CD4-positive, alpha-beta T cell treated with Interleukin-6 for 4 hours (primary cell): ENCODE results near the gene PRR5.
"Not testable (repeated sequence)": the region's sequence is repeated elsewhere in the genome, so short reads cannot be mapped to it uniquely, and the experiment has no call there.

Experiments used
- DNase-seq: peaks from one replicate; pipeline ENCODE4 v3.0.0-alpha.2; 2020; ENCODE audit warnings: mixed read lengths

PRR5 gene, protein sequence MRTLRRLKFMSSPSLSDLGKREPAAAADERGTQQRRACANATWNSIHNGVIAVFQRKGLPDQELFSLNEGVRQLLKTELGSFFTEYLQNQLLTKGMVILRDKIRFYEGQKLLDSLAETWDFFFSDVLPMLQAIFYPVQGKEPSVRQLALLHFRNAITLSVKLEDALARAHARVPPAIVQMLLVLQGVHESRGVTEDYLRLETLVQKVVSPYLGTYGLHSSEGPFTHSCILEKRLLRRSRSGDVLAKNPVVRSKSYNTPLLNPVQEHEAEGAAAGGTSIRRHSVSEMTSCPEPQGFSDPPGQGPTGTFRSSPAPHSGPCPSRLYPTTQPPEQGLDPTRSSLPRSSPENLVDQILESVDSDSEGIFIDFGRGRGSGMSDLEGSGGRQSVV

DNA sequence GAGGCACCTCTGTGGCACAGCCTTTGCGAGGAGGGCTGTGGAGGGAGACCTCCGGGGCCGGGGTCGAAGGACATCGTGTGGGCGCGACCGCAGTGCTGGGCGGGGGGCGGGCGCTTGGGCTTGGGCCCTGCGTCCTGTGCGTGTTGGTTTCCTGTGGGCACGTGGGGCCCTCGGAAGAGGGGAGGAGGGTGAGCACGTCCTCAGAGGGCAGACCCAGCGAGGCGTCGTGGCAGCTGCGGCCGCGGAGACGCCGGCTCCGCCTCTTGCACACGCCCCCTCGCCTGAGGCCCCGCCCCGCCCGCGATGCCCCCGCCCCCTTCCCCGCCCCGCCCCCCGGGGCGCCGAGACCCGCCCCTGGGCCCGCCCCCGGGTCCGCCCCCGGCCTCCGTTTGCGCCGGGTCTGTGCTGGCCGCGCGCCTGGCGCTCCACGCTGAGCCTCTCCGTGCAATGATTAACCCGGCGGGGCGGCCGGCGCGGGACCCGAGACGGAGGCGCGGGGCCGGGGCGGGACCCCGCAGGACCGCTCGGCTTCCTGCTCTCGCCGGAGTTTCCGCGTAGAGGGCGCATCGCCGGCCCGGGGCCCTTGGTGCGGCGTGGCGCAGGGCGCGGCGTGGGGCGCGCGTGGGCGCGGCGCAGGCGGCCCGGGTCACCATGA is at the start of gene PRR5:
Gene PRR5 (plus strand): TSS at position 381 of the 655 bp plus-strand sequence. CDS start 271 bp downstream, at position 652.
- peak; percentile 87 for DNase-seq

DNA sequence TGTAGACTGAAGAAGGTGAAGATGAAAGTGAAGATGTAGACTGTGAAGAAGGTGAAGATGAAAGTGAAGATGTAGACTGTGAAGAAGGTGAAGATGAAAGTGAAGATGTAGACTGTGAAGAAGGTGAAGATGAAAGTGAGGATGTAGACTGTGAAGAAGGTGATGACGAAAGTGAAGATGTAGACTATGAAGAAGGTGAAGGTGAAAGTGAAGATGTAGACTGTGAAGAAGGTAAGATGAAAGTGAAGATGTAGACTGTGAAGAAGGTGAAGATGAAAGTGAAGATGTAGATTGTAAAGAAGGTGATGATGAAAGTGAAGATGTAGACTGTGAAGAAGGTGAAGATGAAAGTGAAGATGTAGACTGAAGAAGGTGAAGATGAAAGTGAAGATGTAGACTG is 49.1 kb upstream of the PRR5 start:
- DNase-seq: not testable (repeated sequence)

DNA sequence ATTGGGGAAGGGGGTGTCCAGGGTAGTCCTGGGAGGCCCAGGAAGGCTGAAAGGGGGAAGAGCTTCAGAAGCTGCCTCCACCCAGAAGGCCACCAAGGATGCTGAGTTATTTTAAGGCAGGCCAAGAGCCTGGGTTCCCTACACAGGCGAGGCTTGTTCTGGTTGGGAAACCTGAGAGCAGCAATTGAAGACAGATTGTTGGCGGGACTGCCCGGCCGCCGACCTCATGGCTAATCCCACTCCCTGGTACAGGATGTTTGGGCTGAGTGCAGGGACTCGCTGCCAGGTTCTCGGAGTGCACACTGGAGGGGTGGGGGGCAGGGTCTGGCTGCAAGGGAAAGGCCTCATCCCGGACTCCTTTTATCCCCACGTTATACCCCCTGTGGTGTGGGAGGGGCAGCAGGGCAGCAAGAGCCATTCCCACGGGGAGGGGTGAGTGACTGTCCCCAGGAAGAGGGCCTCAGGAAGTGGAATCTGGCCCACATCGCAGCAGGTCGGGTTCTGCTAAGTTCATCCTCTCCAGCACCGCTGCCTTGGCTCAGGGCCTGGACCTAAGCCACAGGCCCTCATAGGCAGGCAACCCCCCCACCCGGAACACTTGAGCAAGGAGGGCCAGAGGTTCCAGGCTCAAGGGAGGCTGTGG is 43.6 kb upstream of the PRR5 start:
- DNase-seq: no peak

DNA sequence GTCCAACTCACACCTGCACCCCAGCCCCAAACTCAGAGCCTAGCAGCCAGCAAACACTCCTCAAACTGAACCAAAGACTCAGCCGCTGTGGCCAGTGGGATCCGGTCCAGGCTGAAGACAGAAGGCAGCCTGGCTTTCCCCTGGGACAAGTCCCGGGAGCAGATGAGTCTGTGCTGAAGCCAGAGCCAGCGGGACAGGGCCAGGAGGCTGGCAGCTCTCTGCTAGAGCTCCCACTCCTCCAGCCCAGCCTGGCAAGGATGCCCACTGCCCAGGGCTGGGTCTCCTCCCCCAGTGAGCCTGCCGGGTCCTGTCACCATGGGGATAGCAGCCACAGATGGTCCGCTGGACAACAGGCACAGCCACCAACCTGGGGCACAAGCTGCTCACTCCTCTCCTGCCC is 42.9 kb upstream of the PRR5 start:
- no peak for DNase-seq

DNA sequence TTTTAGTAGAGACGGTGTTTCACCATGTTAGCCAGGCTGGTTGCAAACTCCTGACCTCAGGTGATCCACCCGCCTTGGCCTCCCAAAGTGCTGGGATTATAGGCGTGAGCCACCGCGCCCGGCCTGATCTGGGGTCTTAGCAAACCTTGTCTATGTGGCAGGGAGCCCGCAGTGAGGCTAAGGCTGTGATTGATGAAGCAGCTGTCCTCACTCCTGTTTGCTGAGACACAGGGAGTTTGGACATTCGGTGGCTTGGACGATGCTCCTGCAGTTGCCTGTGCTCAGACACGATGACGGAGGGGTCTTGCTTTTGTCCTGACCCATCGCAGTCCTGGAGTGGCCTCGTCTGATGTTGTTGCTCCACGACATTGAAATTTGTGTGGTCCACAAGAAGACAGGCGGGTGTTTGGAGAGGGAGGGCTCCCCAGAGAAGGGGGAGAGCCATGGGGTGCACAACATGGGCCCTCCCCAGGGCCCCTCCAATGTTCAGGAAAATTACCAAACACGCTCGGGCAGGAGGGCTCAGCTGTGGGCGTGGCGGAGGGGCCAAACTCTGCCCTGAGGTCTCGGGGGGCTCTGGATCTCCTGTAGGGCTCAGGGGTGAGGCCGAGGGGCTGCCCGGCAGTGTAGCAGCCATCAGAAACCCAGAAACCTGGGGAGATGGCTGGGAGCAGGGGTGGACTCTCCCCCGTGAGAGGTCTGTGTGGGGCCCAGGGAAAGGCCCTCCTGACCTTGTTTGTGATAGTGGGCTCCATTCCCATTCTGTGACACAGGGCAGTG is 41.8 kb upstream of the PRR5 start:
- no peak for DNase-seq

DNA sequence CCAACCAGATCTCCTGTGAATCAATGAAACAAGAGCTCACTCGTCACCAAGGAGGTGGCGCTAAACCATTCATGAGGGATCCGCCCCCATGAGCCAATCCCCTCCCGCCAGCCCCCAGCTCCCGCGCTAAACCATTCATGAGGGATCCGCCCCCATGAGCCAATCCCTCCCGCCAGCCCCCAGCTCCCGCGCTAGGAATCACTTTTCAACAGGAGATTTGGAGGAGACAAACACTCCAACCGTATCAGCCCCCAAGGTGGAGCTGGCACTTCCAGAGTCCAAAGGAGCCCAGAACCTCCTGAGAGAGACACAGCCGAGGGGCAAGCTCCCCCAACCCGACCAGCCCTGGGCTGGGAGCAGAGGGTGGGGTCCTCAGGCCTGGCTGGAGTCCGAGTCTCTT is 40.9 kb upstream of the PRR5 start:
- DNase-seq: no peak

DNA sequence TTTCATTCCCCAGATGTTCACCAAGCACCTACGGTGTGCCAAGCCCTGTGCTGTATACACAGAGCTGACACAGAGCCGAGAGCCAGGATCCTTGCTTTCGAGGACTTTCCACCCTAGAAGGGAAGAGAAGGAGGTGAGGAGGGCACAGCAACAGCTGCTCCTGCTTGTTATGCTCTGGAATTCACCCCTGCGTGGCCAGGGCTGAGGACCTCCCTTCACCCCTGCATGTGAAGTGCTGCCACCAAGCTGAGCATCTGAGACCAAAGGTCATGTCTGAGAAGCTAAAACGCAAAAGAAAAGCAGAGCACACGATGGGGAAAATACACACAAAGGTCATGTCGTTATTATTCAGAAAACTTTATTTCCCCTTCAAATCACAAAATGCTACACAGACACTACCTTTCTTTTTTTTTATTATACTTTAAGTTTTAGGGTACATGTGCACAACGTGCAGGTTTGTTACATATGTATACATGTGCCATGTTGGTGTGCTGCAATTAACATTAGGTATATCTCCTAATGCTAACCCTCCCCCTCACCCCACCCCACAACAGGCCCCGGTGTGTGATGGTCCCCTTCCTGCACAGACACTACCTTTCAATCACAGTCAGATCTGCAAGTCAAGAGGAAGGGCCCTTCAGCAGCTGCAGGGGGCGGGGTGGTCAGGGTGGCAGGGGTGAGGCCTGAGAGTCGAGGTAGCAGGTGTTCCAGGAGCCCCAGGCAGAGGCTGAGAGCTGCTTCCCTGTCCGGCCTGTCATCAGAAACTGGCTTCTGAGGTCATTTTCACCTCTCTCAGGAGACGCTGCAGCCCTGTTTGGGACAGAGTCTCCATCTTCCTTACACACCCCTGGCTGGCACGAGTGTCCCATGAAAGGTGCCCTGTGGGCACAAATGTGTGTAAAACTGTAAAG is 40.1 kb upstream of the PRR5 start:
- DNase-seq: no peak

DNA sequence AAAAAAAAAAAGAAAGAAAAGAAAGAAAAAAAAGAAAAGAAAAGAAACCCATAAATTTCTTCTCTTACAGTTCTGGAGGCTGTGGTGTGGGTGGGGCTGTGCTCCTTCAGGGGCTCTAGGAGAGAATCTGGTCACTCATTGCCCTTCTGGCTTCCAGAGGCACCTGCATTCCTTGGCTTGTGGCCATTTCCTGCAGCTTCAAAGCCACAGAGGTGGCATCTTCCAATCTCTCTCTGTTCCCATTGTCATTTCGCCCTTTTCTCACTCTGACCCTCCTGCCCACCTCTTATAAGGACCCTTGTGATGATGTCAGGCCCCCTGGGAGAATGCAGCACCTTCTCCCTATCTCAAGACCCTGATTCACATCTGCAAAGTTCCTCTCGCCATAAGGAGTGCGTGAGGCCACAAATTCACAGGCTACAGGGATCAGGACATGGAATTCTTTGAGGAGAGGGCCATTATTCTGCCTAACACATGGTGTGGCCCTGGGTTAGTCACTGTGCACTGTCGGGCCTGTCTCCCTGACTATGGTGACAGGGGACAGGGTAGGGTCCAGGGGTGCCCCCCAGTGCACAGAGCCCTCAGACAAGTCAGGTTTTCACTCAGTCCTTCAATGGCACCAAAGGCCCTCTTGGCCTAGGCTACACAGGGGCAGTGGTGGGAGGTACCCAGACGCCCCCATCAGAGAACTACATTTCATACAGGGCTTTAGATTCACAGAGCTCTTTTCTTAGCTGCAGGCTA is 38.6 kb upstream of the PRR5 start:
- no peak for DNase-seq

DNA sequence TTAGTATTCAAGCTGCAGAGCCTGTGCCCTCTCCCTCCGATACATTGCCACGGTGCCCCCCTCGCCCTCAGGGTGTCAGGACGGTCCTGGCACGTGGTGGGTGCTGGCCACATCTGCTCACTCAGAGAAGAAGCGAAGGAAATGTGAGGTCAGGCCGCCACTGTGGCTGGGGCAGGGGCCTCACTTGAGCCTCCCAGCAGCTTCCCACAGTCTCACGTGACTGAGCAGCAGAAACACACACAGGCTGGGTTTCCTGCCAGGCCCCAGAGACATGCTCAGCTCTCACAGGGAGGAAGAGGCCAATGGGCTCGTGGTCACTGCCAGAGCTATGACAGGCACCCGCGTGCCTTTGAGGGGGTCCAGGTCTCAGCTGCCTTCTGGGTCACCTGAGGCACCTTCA is 37.9 kb upstream of the PRR5 start:
- peak; percentile 68 for DNase-seq

DNA sequence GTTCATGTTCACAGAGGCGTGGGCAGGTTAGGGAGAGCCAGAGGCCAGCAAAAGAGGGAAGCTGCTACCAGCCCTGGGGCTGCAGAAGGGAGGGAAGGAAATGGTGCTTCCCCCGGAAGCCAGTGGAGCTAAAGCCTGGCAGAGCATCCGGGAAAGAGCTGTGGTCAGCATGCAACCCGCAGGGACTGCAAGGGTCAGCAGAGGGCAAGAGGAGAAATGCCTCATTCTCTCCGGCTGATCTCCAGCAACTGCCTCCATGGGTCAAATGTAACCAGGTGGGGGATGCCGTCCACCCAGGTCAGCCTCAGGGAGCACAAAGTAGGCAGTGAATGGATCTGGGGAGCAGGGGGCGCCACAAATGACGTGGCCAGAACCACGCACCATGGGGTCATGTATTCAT is 36.9 kb upstream of the PRR5 start:
- no peak for DNase-seq

DNA sequence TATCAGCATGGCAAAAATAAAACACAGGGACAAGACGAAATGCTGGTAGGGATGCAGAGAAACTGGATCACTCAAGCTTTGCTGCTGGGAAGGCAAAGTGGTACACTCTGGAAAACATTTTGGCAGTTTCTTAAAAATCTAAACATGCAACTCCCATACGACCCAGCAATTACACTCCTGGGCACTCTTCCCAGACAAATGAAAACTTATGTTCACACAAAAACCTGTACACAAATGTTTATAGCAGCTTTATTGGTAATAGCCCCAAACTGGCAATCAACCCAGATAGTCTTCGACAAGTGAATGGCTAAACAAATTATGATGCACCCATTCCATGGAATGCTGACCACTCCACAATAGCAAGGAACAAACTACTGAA is 35.8 kb upstream of the PRR5 start:
- DNase-seq: no peak

DNA sequence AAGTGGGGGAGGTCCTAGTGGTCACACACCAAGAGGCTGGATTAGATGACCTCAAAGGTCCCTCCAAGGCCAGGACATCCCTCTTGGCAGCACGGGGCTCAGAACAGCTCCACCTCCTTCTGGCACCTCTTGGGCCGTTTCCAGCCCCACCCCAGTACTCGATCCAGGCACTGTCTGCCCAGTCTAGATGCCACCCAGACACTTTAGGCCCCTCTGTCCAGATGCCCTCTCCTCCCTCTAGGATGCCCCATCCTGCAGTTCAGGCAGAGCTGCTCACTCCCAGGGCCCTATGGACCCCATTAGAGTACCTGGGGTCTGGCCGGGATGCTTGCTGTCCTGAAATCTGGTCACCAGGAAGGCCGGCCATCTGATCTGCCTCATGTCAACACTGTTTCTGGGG is 34.7 kb upstream of the PRR5 start:
- no peak for DNase-seq

DNA sequence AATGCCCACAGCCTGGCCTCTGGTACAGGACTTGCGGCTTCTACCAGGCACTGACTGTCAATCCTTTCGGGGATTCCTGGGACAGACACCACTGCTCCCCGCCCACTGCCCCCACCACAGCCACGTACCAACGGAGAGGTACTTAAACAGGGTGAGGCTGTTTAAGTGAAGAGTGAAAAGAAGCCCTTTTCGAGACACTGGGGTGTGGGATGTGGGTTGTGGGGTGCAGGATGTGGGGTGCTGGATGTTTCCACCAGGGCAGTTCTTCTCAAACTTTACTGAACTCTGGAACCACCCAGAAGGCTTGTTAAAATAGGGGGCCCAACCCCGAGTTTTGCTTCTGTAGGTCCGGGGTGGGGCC is 34.2 kb upstream of the PRR5 start:
- DNase-seq: peak; percentile 54

DNA sequence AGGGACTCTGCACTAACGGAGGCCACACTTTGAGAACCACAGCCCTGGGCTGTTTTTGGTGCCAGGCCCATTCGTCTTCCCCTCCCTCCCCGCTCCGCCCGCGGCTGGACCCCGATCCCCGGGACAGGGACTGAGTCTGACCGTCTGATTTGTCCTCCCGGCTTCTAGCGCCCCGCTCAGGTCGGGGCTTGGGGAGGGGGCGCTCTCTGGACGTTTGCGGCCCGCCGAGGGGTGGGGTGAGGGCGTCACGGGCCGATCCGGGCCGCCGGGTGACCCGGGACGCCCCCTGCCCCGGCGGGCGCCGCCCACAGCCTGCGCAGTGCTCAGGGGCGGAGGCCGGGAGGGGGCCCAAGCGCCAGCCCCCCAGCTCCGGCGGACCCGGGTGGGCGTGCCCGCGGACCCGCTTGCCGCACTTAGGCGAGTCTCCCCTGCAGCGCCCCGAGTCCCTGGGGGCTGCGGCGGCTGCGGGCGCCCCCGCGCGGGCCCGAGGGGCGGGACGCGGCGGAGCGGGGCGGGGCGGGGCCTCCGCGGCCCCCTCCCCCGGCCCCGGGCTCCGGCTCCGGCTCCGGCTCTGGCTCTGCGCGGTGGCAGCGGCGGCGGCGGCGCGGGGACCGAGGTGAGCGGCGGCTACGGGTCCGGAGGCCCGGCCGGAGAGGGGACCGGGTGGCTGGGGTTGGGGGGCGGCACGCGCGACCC is 33.7 kb upstream of the PRR5 start:
- peak; percentile 60 for DNase-seq

DNA sequence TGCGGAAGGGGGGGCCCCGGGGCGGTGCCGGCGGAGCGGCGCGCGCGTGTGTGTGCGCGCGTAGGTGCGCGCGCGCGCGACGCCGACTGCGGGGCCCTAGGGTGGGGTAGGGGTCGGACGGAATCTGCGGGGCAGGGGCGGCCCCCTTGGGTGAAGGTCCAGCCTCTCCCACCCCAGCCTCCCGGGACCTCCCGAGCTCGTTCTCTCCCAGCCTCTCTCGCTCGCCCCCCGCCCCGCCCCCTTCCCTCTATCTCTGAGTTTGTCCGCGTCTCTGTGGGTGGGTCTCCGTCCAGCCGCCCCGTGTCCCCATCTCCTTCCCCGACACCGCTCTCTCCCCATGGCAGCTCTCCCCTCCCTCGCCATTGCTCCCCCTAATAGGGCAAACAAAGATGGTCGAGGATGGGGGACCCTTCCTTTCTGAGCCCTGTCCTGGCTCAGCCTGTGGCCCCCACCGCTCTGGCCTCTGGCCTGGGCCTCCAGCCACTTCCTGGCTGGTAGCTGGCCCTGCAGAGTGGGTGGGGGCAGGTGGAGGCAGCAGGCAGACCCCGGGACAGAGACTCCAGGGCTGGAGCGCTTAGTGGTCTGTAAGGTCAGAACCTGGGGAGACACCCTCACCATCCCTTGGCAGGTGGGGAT is 33.0 kb upstream of the PRR5 start:
- DNase-seq: no peak

DNA sequence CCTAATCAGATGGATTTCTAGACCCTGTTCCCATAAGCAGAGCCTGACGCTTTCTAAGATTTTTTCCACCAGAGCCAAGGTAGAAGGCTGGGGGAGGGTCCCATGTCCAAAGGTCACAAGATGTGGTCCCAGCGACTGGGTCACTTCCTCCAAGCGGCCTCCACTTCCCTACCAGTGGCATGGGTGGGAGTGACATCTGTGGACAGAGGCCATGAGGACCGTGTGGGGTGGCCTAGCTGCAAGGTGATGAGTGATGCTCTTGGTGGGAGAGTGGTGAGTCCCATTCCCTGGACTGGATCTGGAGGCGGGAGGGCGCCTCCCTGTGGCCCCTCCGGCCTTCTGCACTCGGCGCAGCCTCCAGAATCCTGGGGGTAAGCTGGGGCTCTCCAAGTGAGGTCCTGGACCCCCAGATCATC is 32.4 kb upstream of the PRR5 start:
- no peak for DNase-seq

DNA sequence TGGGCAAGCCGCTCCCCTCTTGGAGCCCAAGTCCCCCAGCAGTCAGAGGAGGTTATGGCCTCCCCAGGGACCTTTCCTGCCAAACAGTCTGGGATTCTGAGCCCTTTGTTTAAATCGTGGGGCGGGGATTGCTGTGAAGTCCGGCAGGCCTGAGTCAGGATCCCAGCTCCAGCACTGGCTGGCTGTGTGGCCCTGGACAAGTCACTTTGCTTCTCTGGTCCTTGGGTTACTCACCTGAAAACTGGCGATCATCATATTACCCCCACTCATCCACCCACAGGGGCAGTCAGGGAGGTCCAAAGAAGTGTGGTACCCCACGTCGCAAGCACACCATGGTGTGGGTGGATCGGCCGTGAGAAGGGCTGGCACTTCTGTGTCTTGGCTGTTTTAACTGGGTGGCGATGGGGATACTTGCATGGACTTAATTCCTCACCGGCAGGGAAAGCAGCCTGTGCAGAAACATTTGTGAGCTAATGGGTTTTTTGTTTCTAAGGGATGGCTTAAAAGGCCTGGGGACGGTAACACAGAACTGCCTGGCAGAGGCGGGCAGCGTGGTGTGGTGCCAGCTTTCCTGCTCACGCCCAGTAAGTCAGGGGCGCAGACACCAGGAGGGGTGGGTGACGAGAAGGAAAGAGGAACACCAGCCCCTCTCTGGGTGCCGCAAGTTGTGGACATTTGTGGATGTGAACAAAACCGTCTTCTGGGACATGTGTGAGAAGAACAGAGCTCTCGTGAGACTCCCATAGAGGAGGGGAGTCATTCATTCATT is 31.6 kb upstream of the PRR5 start:
- DNase-seq: no peak

DNA sequence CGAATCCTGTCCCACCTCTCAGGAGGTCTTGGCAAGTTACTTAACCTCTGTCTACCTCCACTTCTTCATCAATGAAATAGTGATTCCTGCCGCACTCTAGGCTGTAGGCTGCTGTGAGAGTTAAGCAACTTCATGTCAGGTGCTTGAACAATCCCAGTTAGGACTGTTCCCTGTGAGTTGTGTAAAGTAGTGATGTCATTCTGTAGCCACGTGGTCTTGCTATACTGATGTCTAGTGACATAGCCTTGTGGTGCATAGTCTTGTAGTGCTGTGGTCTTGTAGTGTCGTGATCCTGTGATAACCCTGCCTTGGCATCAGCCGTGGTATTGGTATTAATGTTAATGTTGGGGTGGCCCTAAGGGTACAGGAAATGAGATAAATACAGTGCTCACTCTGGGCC is 30.3 kb upstream of the PRR5 start:
- no peak for DNase-seq

DNA sequence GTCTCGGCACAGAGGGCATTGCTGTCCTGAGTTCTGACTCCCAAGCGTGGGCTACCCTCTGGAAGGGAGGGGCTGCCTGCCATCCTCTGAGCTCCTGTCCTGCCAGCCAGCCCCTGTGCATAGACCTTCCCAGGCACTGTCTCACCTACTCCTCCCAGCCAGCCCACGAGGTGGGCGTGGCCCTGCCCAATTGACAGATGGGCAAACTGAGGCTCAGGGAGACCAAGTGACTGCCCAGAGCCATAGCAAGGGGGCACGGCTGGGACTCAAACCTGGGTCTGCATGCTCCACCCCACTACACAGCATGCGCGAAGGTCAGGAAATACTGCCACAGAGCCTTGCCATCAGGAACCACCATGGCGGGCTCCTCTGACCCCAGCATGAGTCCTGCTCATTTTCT is 29.4 kb upstream of the PRR5 start:
- no peak for DNase-seq

DNA sequence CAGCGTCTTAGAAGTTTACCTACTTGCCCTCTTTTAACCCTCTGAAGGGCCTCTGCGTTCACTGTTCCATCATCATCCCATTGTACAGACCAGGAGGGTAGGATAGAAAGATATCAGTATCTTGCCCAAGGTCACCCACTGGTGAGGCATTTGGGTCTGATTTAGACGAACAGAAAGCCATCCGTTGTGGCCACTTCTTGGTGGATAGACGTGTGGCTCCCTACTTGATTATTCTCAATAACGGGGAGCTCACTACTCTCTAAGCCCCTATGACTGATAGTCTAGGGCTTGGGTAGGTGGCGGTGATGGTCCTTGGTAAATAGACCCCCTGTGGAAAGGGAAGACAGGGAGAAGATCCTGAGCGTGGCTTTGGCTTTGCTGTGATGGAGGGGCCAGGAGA is 28.6 kb upstream of the PRR5 start:
- DNase-seq: no peak
